Bronchial epithelial cell (primary cell): ENCODE results near the gene CAMTA1. TPM values are rescaled to one million over a fixed set of nuclear protein-coding genes. Genes with fewer than 3 reads are reported as not detected.

Experiments
- DNase-seq: peaks from one replicate; pipeline ENCODE4 v3.0.0-alpha.2; 2010; ENCODE audit warnings: low read depth
- FAIRE-seq: peaks from 2 replicates; lab custom pipeline; 2011; peaks lifted over from hg19 to GRCh38; lab: Jason Lieb, UNC
- H3K27me3 ChIP-seq: 2 replicates; pipeline ENCODE4 v1.5.1; 2011; ENCODE audit warnings: low read length; ENCODE audit not compliant: control insufficient read depth, insufficient read depth
- H3K36me3 ChIP-seq: 2 replicates; pipeline ENCODE4 v1.5.1; 2011; ENCODE audit warnings: low read length; ENCODE audit not compliant: control insufficient read depth, insufficient read depth
- H3K4me3 ChIP-seq: 2 replicates; pipeline ENCODE4 v1.5.1; 2011; ENCODE audit warnings: mild to moderate bottlenecking, low read depth, low read length, control low read depth
- total RNA-seq: library from RNA; depleted of rRNA; stranded (reverse); fragments of >200 nt; gene quantifications from 2 replicates; pipeline ENCODE4 v1.2.1, GENCODE V29; 2014
- TF ChIP-seq, protein P1 (sequence below): IDR thresholded peaks from 2 replicates; pipeline ENCODE4 v1.5.1; 2011; ENCODE audit warnings: mild to moderate bottlenecking, moderate library complexity, low read length, control low read depth, inconsistent platforms; ENCODE audit not compliant: insufficient read depth, severe bottlenecking

The CAMTA1 gene
- total RNA-seq, 1 donor from 2014 or later: 68.2 TPM

DNA sequence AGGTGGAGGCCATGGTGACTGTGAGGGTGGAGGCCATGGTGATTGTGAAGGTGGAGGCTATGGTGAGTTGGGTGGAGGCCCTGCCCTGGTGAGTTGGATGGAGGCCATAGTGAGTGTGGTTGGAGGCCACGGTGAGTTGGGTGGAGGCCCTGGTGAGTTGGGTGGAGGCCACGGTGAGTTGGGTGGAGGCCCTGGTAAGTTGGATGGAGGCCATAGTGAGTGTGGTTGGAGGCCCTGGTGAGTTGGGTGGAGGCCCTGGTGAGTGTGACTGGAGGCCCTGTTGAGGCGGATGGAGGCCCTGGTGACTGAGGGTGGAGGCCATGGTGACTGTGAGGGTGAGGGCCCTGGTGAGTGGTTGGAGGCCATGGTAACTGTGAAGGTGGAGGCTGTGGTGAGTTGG is 860.9 kb downstream of the CAMTA1 start:
- H3K4me3 ChIP-seq: no peak overlapping the region
- no peaks in the 10 kb centered on the region for H3K36me3 ChIP-seq
- TF ChIP-seq, protein P1, sequence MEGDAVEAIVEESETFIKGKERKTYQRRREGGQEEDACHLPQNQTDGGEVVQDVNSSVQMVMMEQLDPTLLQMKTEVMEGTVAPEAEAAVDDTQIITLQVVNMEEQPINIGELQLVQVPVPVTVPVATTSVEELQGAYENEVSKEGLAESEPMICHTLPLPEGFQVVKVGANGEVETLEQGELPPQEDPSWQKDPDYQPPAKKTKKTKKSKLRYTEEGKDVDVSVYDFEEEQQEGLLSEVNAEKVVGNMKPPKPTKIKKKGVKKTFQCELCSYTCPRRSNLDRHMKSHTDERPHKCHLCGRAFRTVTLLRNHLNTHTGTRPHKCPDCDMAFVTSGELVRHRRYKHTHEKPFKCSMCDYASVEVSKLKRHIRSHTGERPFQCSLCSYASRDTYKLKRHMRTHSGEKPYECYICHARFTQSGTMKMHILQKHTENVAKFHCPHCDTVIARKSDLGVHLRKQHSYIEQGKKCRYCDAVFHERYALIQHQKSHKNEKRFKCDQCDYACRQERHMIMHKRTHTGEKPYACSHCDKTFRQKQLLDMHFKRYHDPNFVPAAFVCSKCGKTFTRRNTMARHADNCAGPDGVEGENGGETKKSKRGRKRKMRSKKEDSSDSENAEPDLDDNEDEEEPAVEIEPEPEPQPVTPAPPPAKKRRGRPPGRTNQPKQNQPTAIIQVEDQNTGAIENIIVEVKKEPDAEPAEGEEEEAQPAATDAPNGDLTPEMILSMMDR: no peak
- FAIRE-seq (peak; percentile 62), DNase-seq (no peak)
- H3K27me3 ChIP-seq: peaks cover 4% of the 10 kb centered on the region

- H3K4me3 ChIP-seq: no peak overlapping the region
- peak; percentile 8 for DNase-seq
- peaks cover 4% of the 10 kb centered on the region for H3K27me3 ChIP-seq
Measured at GRCh38 chr1:7646981-7647901, 862.0 kb downstream of the CAMTA1 start.

GRCh38 chr1:7648761-7649384 is 863.6 kb downstream of the CAMTA1 start:
- TF ChIP-seq, protein P1: no peak
- H3K27me3 ChIP-seq: peaks cover 4% of the 10 kb centered on the region
- FAIRE-seq (no peak), DNase-seq (peak; percentile 13)
- no peaks in the 10 kb centered on the region for H3K36me3 ChIP-seq
- H3K4me3 ChIP-seq: no peak overlapping the region

More at GRCh38 chr1:7646981-7647901, 862.0 kb downstream of the CAMTA1 start:
- TF ChIP-seq, protein P1: peak; percentile 91
- FAIRE-seq: no peak
- H3K36me3 ChIP-seq: no peaks in the 10 kb centered on the region

DNA sequence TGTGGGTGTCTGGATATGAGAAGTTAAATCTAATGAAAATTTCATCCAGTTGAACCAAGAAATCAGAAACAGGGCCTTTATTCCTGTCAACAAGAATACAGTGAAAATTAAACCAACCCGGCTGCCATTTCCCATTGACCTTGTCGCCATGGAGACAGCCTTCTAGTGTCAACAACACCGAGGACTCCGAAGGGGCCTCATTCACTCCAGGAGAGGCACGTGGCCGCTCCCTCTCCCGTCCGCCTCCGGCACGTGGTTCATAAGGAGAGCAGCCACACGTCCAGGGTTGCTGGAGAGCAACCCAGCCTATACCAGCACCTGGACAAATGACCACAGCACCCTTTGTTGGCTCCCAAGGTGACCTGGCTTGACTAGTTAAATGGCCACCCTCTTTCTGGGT is 865.5 kb downstream of the CAMTA1 start:
- TF ChIP-seq, protein P1: no peak
- DNase-seq (no peak), FAIRE-seq (no peak)
- Histone ChIP-seq H3K36me3 (no peaks in the 10 kb centered on the region), H3K27me3 (peaks cover 2% of the 10 kb centered on the region), H3K4me3 (no peak overlapping the region)

GRCh38 chr1:7651203-7651602 is 865.9 kb downstream of the CAMTA1 start:
- no peak overlapping the region for H3K4me3 ChIP-seq
- TF ChIP-seq, protein P1: no peak
- FAIRE-seq: no peak
- H3K36me3 ChIP-seq: no peaks in the 10 kb centered on the region
- H3K27me3 ChIP-seq: peaks cover 2% of the 10 kb centered on the region
- DNase-seq: no peak
